A549 (cell line): Measurements from ENCODE around the gene BSCL2. TPM values are rescaled to one million over a fixed set of nuclear protein-coding genes. Genes with fewer than 3 reads are reported as not detected.

Source experiments
- ATAC-seq, 2 experiments: fragments of 200-7000 bp in 1 of 2; fragments of >200 bp in 1 of 2; cut with Nextera tagmentation in 1 of 2; cut with Tn5 transposase in 1 of 2; 3 replicates each; pipeline versions ENCODE4 v1.8.0 to v1.9.1; 2018 to 2020; ENCODE audit warnings: mild to moderate bottlenecking in 1 of 2, moderate library complexity in 1 of 2
- CTCF ChIA-PET: fragments of 300-600 bp; sonication (Branson Sonifier 250); formaldehyde crosslinking; extraction: SDS; loops from one replicate; lab custom pipeline; 2021; ENCODE audit warnings: antibody characterized with exemption, inconsistent platforms; lab: Yijun Ruan, JAX
- POLR2A ChIA-PET: fragments of 350-600 bp; formaldehyde crosslinking; extraction: SDS; loops from one replicate; lab custom pipeline; 2021; ENCODE audit warnings: antibody characterized with exemption, inconsistent platforms; lab: Yijun Ruan, JAX
- DNase-seq, 2 experiments: peaks; one replicate each; pipeline versions ENCODE4 v3.0.0 to v3.0.0-alpha.2; 2011 to 2016; ENCODE audit warnings: low read depth in 1 of 2, low spot score in 1 of 2
- FAIRE-seq: peaks from 2 replicates; lab custom pipeline; 2011; peaks lifted over from hg19 to GRCh38; lab: Jason Lieb, UNC
- H3K27ac ChIP-seq, 2 experiments: fragments of >200 bp; sonication (Bioruptor Twin); formaldehyde crosslinking; 3 replicates each; pipeline ENCODE4 v1.5.1; 2016 to 2017
- H3K4me1 ChIP-seq: fragments of >200 bp; sonication (Bioruptor Twin); formaldehyde crosslinking; 3 replicates; pipeline ENCODE4 v1.6.1; 2016
- H3K4me2 ChIP-seq: fragments of >200 bp; sonication (Bioruptor Twin); formaldehyde crosslinking; 3 replicates; pipeline ENCODE4 v1.6.1; 2016
- H3K4me3 ChIP-seq: fragments of >200 bp; sonication (Bioruptor Twin); formaldehyde crosslinking; 3 replicates; pipeline ENCODE4 v1.5.1; 2016
- H3K9me3 ChIP-seq: fragments of >200 bp; sonication (Bioruptor Twin); formaldehyde crosslinking; 3 replicates; pipeline ENCODE4 v1.6.1; 2016
- BCL3 ChIP-seq: fragments of >200 bp; sonication (Bioruptor Twin); formaldehyde crosslinking; IDR thresholded peaks from 3 replicates; pipeline ENCODE4 v1.6.1; 2016
- CBX2 ChIP-seq: fragments of 200-600 bp; sonication (generic); IDR thresholded peaks from 2 replicates; pipeline ENCODE4 v1.6.1; 2016; ENCODE audit warnings: low read depth, mild to moderate bottlenecking, borderline replicate concordance
- CHD4 ChIP-seq: fragments of 200-600 bp; sonication (generic); IDR thresholded peaks from 2 replicates; pipeline ENCODE4 v1.6.1; 2016; ENCODE audit warnings: antibody characterized with exemption, mild to moderate bottlenecking, borderline replicate concordance
- EHF ChIP-seq: fragments of 250-450 bp; sonication (Bioruptor Pico); IDR thresholded peaks from 2 replicates; pipeline ENCODE4 v1.5.0; 2020; ENCODE audit warnings: mild to moderate bottlenecking
- EP300 ChIP-seq, 2 experiments: fragments of >200 bp; sonication (Bioruptor Twin); formaldehyde crosslinking; IDR thresholded peaks; 2 replicates in 1 of 2; 3 replicates in 1 of 2; pipeline ENCODE4 v1.6.1; 2016 to 2017
- ESRRA ChIP-seq: fragments of 150-350 bp; IDR thresholded peaks from 2 replicates; pipeline ENCODE4 v1.6.1; 2014; ENCODE audit warnings: mild to moderate bottlenecking, low read length, borderline replicate concordance
- FOSB ChIP-seq: fragments of 250-450 bp; sonication (Bioruptor Pico); IDR thresholded peaks from 2 replicates; pipeline ENCODE4 v1.5.0; 2020; ENCODE audit warnings: mild to moderate bottlenecking, moderate library complexity
- FOSL2 ChIP-seq, 2 experiments: fragments of 450-650 bp in 1 of 2; fragments of >200 bp in 1 of 2; sonication (Bioruptor Twin) in 1 of 2; formaldehyde crosslinking; IDR thresholded peaks; 2 replicates each; pipeline versions ENCODE4 v1.5.0 to v1.6.1; 2016 to 2020; ENCODE audit warnings: mild to moderate bottlenecking in 1 of 2, moderate library complexity in 1 of 2
- FOXS1 ChIP-seq: fragments of 250-450 bp; sonication (Bioruptor Pico); IDR thresholded peaks from 2 replicates; pipeline ENCODE4 v1.5.0; 2020; ENCODE audit warnings: mild to moderate bottlenecking, moderate library complexity
- HOXA7 ChIP-seq: fragments of 250-450 bp; sonication (Bioruptor Pico); IDR thresholded peaks from 2 replicates; pipeline ENCODE4 v1.5.0; 2020; ENCODE audit warnings: mild to moderate bottlenecking, moderate library complexity
- HOXB13 ChIP-seq: fragments of 250-450 bp; sonication (Bioruptor Pico); IDR thresholded peaks from 2 replicates; pipeline ENCODE4 v1.5.0; 2020; ENCODE audit warnings: low read depth, mild to moderate bottlenecking, moderate library complexity
- JUN ChIP-seq, 2 experiments: fragments of >200 bp; sonication (Bioruptor Twin); formaldehyde crosslinking; IDR thresholded peaks; 2 replicates in 1 of 2; 3 replicates in 1 of 2; pipeline ENCODE4 v1.6.1; 2016 to 2017
- JUNB ChIP-seq: fragments of >200 bp; sonication (Bioruptor Twin); formaldehyde crosslinking; IDR thresholded peaks from 2 replicates; pipeline ENCODE4 v1.6.1; 2016
- MAZ ChIP-seq: fragments of 150-350 bp; IDR thresholded peaks from 2 replicates; pipeline ENCODE4 v1.6.1; 2014; ENCODE audit warnings: antibody characterized with exemption, low read depth, low read length, borderline replicate concordance
- MYC ChIP-seq: IDR thresholded peaks from 2 replicates; pipeline ENCODE4 v1.6.1; 2012; ENCODE audit warnings: mild to moderate bottlenecking, inconsistent platforms, low read length, improper control_type of control experiment, borderline replicate concordance
- NFE2L2 ChIP-seq: fragments of 150-350 bp; conservative IDR thresholded peaks from 2 replicates; pipeline ENCODE4 v1.6.1; 2014; ENCODE audit warnings: low read length
- NPAS2 ChIP-seq: fragments of 250-450 bp; sonication (Bioruptor Pico); IDR thresholded peaks from 2 replicates; pipeline ENCODE4 v1.8.0; 2022; ENCODE audit warnings: mild to moderate bottlenecking, moderate library complexity, borderline replicate concordance
- RCOR1 ChIP-seq: fragments of 150-350 bp; IDR thresholded peaks from 2 replicates; pipeline ENCODE4 v1.6.1; 2014; ENCODE audit warnings: antibody characterized with exemption, low read length, low read depth
- RNF2 ChIP-seq: fragments of 200-600 bp; sonication (generic); IDR thresholded peaks from 2 replicates; pipeline ENCODE4 v1.6.1; 2016; ENCODE audit warnings: low read depth, mild to moderate bottlenecking, antibody characterized with exemption, moderate library complexity, borderline replicate concordance
- TFCP2L1 ChIP-seq: fragments of 250-450 bp; sonication (Bioruptor Pico); IDR thresholded peaks from 2 replicates; pipeline ENCODE4 v1.5.0; 2021; ENCODE audit warnings: mild to moderate bottlenecking
- TP53 ChIP-seq: fragments of 250-450 bp; sonication (Bioruptor Pico); IDR thresholded peaks from 2 replicates; pipeline ENCODE4 v1.5.0; 2021; ENCODE audit warnings: mild to moderate bottlenecking, moderate library complexity
- ZC3H11A ChIP-seq: fragments of 450-650 bp; IDR thresholded peaks from 2 replicates; pipeline ENCODE4 v1.6.1; 2014; ENCODE audit warnings: antibody characterized with exemption, mild to moderate bottlenecking
- ZFP36 ChIP-seq: fragments of 450-650 bp; IDR thresholded peaks from 2 replicates; pipeline ENCODE4 v1.6.1; 2014; ENCODE audit warnings: borderline replicate concordance; ENCODE audit not compliant: partially characterized antibody
- ZNF302 ChIP-seq: fragments of 250-450 bp; sonication (Bioruptor Pico); IDR thresholded peaks from 2 replicates; pipeline ENCODE4 v1.9.0; 2021; ENCODE audit warnings: inconsistent platforms, mild to moderate bottlenecking, moderate library complexity
- WGBS: methylation state at CpG from one replicate; pipeline ENCODE4 v1.1.6; 2017; ENCODE audit errors: missing lambda C conversion rate; 5-methylcytosine and 5-hydroxymethylcytosine counted together
- polyA plus RNA-seq, 4 experiments: library from polyadenylated mRNA; depleted of rRNA in 3 of 4; stranded (reverse); fragments of >200 nt; fragmentation: RNase III in 1 of 4; extraction: RNeasy Plus Mini Kit Qiagen cat#74134 plus additional on column Dnase treatment in 1 of 4; gene quantifications; 2 replicates in 3 of 4; 3 replicates in 1 of 4; pipeline ENCODE4 v1.2.3, GENCODE V29; 2011 to 2017
- TF ChIP-seq, protein P1 (sequence below): fragments of 150-350 bp; IDR thresholded peaks from 2 replicates; pipeline ENCODE4 v1.6.1; 2014; ENCODE audit warnings: low read depth, mild to moderate bottlenecking, low read length
- TF ChIP-seq, protein P2 (sequence below): fragments of >200 bp; sonication (Bioruptor Twin); formaldehyde crosslinking; IDR thresholded peaks from 3 replicates; pipeline ENCODE4 v1.5.1; 2016
- TF ChIP-seq, protein P3 (sequence below): fragments of 200-600 bp; sonication (generic); IDR thresholded peaks from 2 replicates; pipeline ENCODE4 v1.6.1; 2016; ENCODE audit warnings: antibody characterized with exemption, mild to moderate bottlenecking, moderate library complexity

The BSCL2 gene
- polyA plus RNA-seq, 2 of the 4 experiments (the other 2 are of a cell fraction): 63.0 to 63.9 TPM

DNA sequence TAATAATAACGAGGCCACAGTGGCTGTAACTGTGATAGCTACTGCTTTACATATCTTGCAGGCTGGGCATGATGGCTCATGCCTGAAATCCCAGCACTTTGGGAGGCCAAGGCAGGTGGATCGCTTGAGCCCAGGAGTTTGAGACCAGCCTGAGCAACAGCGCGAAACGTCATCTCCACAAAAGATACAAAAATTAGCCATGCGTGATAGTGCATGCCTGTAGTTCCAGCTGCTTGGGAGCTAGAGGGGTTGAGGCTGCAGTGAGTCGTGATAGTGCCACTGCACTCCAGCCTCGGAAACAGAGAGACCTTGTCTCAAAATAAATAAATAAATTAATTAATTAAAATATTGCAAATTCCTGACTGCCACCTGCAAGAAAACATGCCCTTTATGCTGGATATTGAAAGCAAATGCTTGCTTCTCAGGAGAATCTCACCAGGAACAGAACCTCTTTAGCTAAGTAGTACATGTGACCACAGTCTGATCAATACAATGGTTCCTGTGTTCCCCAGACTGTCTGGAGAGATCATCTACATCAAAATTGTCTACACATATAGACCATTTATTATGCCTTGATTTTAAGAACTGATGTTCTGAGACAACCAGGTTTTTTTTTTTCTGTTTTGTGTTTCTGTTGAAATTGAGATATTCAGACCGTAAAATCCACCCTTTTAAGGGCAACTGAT is 40.4 kb upstream of the BSCL2 start:
- no peak overlapping the region for H3K4me3 ChIP-seq
- 88% methylated on average over 9 of the region's 9 CpGs for WGBS
- FAIRE-seq: no peak
- TF ChIP-seq EP300 (IDR thresholded peaks at IDR 0.05) (no peak), CHD4 (no peak), HOXB13 (CRISPR knock-in tag) (no peak), JUNB (no peak), JUN (IDR thresholded peaks at IDR 0.05) (no peak), HOXA7 (no peak), MAZ (no peak), MYC (no peak), CBX2 (no peak), ESRRA (no peak), RNF2 (no peak), NFE2L2 (no peak), ZC3H11A (no peak), TP53 (CRISPR knock-in tag) (no peak), FOSL2 (IDR thresholded peaks at IDR 0.05) (no peak), FOSL2 (CRISPR knock-in tag; IDR thresholded peaks at IDR 0.05) (no peak)
- TF ChIP-seq, protein P1, sequence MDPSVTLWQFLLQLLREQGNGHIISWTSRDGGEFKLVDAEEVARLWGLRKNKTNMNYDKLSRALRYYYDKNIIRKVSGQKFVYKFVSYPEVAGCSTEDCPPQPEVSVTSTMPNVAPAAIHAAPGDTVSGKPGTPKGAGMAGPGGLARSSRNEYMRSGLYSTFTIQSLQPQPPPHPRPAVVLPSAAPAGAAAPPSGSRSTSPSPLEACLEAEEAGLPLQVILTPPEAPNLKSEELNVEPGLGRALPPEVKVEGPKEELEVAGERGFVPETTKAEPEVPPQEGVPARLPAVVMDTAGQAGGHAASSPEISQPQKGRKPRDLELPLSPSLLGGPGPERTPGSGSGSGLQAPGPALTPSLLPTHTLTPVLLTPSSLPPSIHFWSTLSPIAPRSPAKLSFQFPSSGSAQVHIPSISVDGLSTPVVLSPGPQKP: no peak
- TF ChIP-seq, protein P2, sequence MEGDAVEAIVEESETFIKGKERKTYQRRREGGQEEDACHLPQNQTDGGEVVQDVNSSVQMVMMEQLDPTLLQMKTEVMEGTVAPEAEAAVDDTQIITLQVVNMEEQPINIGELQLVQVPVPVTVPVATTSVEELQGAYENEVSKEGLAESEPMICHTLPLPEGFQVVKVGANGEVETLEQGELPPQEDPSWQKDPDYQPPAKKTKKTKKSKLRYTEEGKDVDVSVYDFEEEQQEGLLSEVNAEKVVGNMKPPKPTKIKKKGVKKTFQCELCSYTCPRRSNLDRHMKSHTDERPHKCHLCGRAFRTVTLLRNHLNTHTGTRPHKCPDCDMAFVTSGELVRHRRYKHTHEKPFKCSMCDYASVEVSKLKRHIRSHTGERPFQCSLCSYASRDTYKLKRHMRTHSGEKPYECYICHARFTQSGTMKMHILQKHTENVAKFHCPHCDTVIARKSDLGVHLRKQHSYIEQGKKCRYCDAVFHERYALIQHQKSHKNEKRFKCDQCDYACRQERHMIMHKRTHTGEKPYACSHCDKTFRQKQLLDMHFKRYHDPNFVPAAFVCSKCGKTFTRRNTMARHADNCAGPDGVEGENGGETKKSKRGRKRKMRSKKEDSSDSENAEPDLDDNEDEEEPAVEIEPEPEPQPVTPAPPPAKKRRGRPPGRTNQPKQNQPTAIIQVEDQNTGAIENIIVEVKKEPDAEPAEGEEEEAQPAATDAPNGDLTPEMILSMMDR: no peak
- H3K4me2 ChIP-seq: no peak overlapping the region
- no peaks in the 10 kb centered on the region for H3K4me1 ChIP-seq
- ATAC-seq: no peak
- H3K27ac ChIP-seq: no peak overlapping the region
- CTCF ChIA-PET: interaction anchor here (1.5 kb wide), 1 partner anchor 38 kb away, joined by 8 read pairs; no protein-coding TSS in a partner anchor
- H3K9me3 ChIP-seq: no peaks in the 10 kb centered on the region
- POLR2A ChIA-PET: interaction anchor here (1.6 to 2.1 kb wide), 2 partner anchors 14 to 20 kb away, joined by 7 read pairs; partner anchors contain the start of genes HNRNPUL2, POLR2G and TTC9C
- DNase-seq: no peak

DNA sequence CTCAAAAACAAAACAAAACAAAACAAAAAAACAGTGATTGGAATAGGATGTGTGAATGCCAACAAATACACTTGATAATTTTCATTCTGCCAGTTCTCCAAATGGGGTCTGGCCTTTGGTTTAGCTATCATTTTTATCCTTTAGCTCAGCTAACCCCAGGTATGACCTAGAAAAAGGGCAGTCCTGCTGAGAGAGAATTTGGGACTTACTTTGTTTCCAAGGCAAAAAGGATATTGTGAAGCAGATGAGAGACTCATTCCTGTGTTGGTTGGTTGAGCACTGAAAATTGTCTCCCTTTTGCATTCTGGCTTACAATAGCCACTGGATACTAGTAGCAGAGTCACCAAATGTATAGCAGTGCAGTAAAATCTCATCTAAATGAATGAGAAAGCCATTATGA is 30.0 kb upstream of the BSCL2 start:
- POLR2A ChIA-PET: no interaction called here
- H3K9me3 ChIP-seq: no peaks in the 10 kb centered on the region
- FAIRE-seq (no peak), DNase-seq (no peak)
- no peak overlapping the region for H3K27ac ChIP-seq
- no peak overlapping the region for H3K4me2 ChIP-seq
- TF ChIP-seq ZFP36: no peak
- TF ChIP-seq FOSB: no peak
- TF ChIP-seq, protein P3, sequence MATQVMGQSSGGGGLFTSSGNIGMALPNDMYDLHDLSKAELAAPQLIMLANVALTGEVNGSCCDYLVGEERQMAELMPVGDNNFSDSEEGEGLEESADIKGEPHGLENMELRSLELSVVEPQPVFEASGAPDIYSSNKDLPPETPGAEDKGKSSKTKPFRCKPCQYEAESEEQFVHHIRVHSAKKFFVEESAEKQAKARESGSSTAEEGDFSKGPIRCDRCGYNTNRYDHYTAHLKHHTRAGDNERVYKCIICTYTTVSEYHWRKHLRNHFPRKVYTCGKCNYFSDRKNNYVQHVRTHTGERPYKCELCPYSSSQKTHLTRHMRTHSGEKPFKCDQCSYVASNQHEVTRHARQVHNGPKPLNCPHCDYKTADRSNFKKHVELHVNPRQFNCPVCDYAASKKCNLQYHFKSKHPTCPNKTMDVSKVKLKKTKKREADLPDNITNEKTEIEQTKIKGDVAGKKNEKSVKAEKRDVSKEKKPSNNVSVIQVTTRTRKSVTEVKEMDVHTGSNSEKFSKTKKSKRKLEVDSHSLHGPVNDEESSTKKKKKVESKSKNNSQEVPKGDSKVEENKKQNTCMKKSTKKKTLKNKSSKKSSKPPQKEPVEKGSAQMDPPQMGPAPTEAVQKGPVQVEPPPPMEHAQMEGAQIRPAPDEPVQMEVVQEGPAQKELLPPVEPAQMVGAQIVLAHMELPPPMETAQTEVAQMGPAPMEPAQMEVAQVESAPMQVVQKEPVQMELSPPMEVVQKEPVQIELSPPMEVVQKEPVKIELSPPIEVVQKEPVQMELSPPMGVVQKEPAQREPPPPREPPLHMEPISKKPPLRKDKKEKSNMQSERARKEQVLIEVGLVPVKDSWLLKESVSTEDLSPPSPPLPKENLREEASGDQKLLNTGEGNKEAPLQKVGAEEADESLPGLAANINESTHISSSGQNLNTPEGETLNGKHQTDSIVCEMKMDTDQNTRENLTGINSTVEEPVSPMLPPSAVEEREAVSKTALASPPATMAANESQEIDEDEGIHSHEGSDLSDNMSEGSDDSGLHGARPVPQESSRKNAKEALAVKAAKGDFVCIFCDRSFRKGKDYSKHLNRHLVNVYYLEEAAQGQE: no peak
- no peak for TF ChIP-seq MAZ
- TF ChIP-seq BCL3: no peak
- TF ChIP-seq ZNF302 (CRISPR knock-in tag): no peak
- TF ChIP-seq TFCP2L1 (CRISPR knock-in tag): no peak
- TF ChIP-seq RCOR1: no peak
- TF ChIP-seq NPAS2 (CRISPR knock-in tag): no peak
- TF ChIP-seq EHF (CRISPR knock-in tag): no peak
- no peak for TF ChIP-seq FOXS1
- TF ChIP-seq, all 56 proteins: peak for 0
- H3K4me1 ChIP-seq: peaks cover 5% of the 10 kb centered on the region; the same call in 2 of the 3 replicates
- CTCF ChIA-PET: interaction anchor here (0.5 to 2.3 kb wide), 3 partner anchors 8 to 476 kb away, joined by 3 to 8 read pairs (median 4); partner anchors contain the start of gene ZBTB3
- no peak for ATAC-seq
- no peak overlapping the region for H3K4me3 ChIP-seq
